Measurements from ENCODE around the gene ASIC2.
"Not testable (repeated sequence)": the region's sequence is repeated elsewhere in the genome, so short reads cannot be mapped to it uniquely, and the experiment has no call there.

ASIC2 gene

DNA sequence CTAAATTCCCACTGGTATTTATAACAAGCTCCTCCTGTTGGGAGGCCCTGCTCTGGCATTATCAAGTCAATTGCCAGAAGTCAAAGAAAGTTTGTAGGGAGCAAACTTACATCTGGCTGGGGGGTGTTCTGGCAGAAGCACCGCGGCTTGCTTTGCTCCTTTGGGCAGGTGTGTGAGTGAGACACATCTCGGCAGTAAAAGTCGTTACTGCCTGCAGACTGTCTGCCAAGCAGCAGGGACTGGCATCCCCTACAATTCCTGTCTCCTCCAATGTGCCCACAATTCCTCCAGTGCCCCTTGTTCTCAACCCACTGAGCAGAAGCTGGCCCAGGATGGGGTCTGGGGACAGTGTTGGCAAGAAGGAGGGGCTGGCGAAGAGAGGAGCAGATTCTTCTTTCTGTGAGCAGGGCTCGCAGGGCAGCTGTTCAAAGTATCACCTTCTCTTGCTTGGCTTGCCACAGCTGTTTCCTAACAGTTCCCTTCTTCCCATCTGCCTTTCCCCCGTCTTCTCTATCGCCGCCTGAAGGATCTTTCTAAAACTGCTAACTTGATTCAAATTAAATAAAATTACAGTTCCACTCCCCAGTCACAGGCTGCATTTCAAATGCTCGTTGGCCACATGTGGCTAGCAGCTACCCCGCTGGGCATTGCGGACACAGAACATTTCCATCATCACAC lies 271.2 kb downstream of the ASIC2 start:
- no peak for DNase-seq (ENCODE audit: low read depth in 2 of 2)

- DNase-seq (ENCODE audit: low read depth in 2 of 2), result no peak
Measured at GRCh38 chr17:33019161-33019890, 273.8 kb downstream of the ASIC2 start.

DNA sequence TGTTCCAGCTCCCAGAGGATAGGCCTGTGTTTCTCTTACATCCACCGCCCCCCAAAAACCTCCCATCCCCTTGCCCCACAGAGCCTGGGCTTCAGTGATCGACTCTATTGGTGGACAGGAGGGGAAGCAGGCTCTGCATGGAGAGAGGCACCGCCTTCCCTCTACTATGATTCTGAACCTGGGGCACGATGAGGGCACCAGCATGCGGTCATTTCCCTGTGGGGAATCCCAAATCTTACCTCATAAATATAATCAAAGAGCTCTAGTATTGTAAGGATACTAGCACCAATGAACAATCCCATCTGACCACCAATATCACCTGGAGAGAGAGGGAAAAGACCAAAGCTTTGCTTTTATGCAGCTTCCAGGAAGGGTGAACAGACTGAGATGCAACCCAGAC lies 275.7 kb downstream of the ASIC2 start:
- DNase-seq (ENCODE audit: low read depth in 2 of 2), result no peak

DNA sequence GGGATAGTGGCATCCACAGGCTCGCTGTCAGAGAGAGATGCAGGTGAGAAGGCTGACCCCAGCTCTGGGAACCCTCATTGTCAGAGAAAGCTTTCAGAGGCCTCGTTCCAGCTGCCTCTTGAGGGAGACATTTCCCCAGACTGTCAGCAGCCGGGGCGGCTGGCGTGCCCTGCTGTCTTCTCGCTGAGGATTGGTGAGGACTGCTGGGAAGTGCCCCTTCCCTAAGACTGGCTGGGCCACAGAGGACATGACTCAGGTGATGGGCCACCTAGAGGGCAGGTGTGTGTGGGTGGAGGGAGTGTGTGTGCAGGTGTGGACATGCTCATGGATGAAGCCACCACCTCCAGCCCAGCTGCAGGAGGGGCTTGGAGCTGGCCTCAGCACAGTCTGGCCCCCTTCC lies 276.2 kb downstream of the ASIC2 start:
- DNase-seq (ENCODE audit: low read depth in 2 of 2), result no peak

DNA sequence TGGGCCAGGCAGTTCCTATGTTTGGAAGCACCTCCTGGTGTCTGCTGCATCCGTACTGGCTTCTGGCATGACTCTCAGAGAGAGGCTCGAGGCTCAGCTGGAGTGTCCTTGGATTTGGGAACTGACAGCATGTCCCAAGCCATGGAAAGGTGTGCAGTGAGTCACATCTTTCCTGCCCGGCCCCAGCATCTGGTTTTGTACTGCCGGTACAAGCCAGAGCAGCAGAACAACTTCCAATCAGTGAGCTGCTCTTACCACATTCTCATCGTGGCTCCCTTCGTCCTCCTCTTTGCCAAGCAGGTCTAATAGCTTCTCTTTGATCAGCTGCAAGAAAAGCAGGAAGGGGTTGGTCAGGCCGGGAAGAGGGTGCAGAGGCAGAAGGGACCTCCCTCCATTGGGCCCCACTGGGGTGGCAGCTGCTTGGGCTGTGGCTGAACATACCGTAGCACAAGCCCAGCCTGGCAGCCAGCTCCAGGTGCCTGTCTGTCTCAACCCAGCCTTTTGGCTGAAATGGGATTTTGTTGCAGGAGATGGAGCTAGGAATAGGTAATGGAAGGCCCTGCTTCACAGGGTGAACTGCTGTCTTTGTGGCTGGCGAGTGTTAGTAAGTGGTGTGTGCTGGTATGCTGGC lies 277.3 kb downstream of the ASIC2 start:
- DNase-seq (ENCODE audit: low read depth in 2 of 2), result no peak

- no peak for DNase-seq (ENCODE audit: low read depth in 2 of 2)
Measured at GRCh38 chr17:33014751-33015150, 278.3 kb downstream of the ASIC2 start.

DNA sequence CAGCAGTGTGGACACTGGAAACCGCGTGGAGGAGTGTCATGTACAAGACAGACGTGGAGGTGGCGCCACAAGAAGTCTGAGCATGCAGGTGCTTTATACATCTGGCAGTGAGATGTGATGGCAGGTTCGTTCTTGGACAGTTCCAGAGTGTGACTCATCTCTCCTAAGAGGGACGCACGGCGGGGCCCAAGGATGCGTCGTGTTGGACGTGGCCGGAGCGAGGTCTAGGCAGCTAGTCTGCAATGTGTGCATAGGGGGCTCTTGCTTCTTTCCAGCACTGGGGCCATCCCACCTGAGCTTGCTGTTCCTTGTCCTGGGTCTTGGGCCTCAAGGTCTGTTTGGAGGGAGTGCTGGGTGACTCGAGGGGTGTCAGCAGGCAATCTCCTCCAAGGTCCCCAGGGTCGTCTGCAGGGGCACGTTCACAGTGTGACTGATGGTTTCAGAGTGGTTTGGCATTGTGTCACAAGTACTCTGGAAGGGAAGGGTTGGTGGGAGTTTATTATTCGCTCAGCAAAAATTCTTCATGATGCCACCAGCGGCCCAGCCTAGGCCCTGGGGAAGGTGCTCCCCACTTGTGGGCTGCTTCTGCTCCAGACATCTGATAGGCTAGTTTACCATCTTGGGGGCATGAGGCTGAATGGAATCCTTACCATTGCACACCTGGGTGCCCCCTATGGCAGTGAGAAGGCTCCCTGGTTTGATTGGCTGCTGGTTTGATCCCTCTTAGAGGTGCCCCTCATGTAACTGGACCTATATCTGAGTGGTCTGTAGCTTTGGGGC lies 279.3 kb downstream of the ASIC2 start:
- no peak for DNase-seq (ENCODE audit: low read depth in 2 of 2)

DNA sequence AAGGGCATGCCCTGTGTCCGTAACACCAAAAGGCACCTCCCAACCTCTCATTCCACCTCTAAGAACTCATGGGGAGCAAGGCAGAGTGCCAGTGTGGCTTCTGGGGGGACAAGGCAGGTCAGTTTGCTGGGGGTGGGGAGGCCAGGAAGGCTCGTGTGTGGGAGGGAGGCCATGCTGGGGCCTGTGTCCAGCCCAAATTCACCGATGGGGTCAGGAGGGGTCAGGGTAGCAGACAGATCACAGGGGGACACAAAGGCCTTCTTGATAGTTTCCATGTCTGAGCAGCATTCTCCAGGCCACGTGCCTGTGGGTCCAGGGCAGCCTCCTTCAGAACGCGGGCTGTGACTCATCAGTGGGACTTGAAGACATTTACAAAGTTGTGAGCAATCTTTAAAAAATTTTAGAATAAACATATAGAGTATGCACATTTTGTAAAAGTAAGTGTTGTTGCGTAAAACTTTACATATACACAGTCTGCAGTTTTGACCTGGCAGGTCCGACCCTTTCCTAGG lies 280.5 kb downstream of the ASIC2 start:
- peak; percentile 91 to 93 for DNase-seq (ENCODE audit: low read depth in 2 of 2)

DNA sequence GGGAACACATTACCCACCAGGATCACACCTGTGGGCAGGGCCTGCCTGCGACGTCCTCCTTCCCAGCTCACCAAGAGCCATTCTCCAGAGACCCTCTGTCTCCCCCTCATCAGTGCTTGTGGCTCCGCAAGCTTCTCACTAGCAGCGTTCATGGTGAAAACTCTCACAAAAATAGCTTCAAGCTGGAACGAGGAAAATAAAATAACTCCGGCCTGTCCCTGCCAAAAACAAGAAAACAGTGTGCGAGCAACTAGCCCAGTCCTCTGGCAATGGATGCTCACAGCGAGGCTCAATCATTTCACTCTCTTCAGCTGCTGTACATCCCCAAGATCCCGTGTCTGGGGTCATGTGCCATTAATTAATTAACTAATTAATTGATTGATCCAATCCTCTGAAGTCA lies 283.5 kb downstream of the ASIC2 start:
- DNase-seq (ENCODE audit: low read depth in 2 of 2), result no peak

- no peak for DNase-seq (ENCODE audit: low read depth in 2 of 2)
Measured at GRCh38 chr17:33007186-33007585, 285.9 kb downstream of the ASIC2 start.

GRCh38 chr17:33002246-33002645 lies 290.8 kb downstream of the ASIC2 start:
- DNase-seq (ENCODE audit: low read depth in 2 of 2), result no peak

- DNase-seq (ENCODE audit: low read depth in 2 of 2), result no peak
Measured at GRCh38 chr17:32998887-32999228, 294.2 kb downstream of the ASIC2 start.

DNA sequence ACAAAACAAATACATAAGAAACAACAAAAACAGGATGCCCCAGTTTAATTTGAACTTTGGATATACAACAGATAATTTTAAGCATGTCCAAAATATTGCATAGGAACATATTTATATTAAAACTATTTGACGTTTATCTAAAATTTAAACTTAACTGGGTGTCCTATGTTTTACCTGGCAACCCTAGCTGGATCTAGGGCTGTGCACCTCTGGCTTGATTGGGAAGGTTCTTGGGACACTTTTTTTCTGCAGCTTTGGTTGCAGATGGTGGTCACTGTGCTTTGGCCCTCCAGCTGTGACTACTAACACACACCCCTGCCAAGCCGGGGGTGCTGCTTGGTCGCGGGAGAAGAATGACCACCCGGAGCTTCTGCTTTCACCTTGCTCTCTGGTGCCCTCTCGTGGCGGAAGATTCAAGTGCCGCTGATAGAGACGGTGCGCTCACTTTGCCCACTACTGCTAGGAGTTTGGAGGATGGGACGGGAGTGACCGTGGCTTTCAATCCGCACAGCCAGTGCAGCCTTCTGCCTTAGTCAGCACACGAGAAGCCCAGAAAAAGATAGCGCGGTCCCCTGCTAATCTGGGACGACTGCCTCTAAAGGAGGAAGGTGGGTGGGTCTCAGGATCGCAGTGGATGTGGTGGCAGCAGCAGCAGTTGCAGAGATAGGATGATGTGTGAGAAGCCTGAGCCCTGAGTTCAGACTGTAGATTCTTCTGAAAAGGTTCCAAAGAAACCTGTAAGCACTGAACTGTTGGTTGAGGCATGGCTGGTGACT lies 294.8 kb downstream of the ASIC2 start:
- peak; percentile 28 to 30 for DNase-seq (ENCODE audit: low read depth in 2 of 2)

DNA sequence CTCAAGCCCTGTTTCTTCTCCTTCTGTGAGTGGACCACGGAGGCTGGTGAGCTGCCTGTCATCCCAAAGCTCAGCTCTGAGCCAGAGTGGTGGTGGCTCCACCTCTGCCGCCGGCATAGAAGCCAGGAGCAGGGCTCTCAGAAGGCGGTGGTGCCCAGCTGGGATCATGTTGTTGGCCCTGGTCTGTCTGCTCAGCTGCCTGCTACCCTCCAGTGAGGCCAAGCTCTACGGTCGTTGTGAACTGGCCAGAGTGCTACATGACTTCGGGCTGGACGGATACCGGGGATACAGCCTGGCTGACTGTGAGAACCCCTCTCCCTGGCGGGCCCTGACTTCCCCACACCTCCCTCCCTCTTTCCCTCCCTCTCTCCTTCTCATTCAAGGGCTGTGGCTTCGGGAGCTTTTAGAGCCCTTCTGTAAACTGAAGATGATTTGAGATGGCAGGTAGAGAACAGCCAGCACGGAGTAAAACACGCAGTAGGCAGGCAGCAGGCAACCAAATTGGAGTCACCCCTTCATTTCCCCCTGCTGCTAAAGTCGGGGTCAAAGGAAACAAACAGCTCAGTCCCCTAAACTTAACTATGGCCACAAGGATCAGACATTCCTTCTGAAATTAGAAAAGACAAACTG lies 297.6 kb downstream of the ASIC2 start:
- DNase-seq (ENCODE audit: low read depth in 2 of 2), result no peak

DNA sequence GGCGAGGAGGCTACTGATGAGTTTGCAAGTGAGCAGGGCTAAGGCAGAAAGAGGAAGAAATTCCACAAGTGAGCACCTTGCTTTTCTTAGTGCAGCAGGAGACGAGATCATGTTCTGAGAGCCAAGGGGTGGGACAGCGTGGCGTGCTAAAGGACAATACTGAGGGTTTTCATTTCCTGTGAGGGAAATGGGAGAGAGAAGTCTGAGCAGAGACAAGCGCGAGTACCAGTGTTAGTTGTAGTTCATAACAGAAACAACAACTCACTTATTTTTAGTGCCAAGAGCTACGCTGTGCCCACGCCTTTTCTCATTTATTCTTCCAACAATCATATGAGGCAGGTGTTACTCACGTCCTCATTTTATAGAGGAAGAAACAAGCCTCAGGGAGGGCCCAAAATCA lies 299.1 kb downstream of the ASIC2 start:
- DNase-seq (ENCODE audit: low read depth in 2 of 2), result no peak

GRCh38 chr17:32992321-32993033 lies 300.6 kb downstream of the ASIC2 start:
- DNase-seq (ENCODE audit: low read depth in 2 of 2), result no peak

- DNase-seq (ENCODE audit: low read depth in 2 of 2), result no peak
Measured at GRCh38 chr17:32988481-32989101, 304.5 kb downstream of the ASIC2 start.

- DNase-seq (ENCODE audit: low read depth in 2 of 2), result not testable (repeated sequence)
Measured at GRCh38 chr17:32987868-32988267, 305.2 kb downstream of the ASIC2 start.

DNA sequence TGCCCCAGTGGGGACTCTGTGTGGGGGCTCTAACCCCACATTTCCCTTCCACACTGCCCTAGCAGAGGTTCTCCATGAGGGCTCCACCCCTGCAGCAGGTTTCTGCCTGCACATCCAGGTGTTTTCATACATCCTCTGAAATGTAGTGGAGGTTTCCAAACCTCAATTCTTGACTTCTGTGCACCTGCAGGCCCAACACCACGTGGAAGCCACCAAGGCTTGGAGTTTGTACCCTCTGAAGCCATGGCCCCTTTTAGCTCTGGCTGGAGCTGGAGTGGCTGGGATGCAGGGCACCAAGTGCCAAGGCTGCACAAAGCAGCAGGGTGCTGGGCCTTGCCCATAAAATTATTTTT lies 305.7 kb downstream of the ASIC2 start:
- not testable (repeated sequence) for DNase-seq (ENCODE audit: low read depth in 2 of 2)

Data from fibroblast of skin of left biceps (primary cell).